SKM-1 (cell line): Measurements from ENCODE around the gene ADRA1B.

Experiments
- DNase-seq: peaks from one replicate; lab custom pipeline; 2025; ENCODE audit not compliant: unreplicated experiment; lab: John Stamatoyannopoulos, UW

Gene ADRA1B

GRCh38 chr5:159901308-159901707 lies 15.0 kb upstream of the ADRA1B start:
- no peak for DNase-seq

DNA sequence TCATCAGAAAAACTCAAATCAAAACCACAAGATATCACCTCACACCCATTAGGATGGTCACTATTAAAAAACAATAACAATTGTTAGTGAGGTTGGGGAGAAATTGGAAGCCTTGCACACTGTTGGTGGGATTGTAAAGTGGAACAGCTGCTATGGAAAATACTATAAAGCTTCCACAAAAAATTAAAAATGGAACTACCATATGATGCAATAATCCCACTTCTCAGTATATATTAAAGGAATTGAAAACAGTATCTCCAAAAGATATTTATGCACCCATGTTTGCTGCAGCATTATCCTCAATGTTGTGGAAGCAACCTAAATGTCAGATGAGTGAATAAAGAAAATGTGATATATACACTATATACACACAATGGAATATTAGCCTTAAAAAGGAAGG lies 14.5 kb upstream of the ADRA1B start:
- no peak for DNase-seq

DNA sequence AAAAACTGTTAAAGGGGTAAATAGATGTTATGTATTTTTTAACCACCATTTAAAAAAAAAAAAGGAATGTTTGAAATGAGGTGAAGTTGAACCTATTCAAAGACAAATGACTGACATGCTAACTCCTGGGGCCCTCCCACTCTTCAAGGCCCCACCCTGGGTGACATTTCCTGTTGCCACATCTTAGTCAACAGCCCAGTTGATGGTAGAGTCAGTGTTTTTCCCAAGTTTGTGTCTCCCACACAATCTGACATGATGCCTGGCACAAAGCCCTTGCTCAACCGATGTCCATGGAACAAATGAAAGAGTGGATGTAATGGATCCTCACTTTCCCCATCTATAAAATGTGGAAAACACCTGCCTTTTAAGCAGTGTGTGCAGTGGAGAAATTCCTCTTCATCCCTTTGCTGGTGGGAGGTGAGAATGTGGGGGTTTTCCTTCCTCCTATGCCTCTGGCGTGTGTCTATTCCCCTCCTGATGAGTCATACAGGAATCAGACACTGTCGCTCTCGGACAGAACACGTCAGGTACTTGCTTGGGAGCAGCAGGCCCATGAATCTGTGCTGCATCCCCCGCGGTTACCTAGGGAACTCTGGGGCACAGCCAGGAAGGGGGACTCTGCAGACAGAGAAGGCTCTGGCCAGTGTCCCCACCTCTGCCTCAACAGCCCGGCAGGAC lies 13.7 kb upstream of the ADRA1B start:
- no peak for DNase-seq

DNA sequence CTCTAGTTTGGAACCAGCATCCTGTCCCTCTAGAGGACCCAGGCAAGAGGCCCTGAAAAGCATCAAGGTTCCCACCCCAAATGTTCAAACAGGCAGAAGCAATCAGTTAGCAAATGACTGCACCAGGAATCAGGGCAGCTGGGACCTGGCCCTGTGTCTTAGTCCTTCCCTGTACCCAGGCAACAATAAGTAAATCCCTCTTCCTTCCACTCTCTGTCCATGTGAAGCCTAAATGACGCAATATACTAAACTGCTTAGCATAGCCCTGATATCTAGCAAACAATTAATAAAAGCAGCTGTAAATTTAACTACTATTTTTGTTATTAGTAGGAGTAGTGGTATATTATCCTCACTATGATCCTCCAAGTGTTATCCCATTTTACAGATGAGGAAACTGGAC lies 13.2 kb upstream of the ADRA1B start:
- no peak for DNase-seq

DNA sequence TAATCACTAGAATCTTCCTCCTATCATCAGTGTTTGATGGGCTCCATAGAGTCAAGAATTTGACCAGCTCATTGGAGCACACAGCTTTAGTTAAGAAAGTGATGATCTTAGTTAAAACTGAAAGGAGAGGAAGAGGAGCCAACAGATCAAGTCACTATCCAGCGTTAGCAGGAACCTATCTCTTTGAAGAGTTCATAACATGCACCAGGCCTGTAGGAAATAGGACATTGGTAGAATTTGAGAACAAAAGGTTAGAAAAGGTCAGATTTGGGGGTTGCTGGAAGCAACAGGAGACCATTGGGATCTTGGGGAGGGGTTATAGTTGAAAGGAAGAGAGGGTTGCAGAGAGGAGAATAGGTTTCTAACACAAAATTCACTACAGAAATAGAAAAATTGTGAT lies 11.4 kb upstream of the ADRA1B start:
- no peak for DNase-seq

DNA sequence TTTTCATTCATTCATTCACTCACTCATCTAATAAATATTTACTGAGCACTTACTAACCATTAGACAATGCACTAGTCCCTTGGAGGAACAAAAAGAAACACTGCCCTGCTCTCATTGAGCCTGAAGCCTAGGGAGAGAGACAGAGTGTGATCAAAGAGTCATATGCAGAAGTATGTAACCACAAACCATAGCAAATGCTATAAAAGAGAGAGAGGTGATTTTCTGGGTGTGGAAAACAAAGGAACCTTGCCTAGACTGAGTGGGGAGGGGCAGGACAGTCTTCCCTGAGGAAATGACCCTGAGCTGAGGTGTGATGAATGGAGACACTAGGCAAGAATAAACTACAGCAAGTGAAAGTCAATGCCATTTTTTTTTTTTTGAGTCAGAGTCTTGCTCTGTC lies 10.8 kb upstream of the ADRA1B start:
- no peak for DNase-seq

DNA sequence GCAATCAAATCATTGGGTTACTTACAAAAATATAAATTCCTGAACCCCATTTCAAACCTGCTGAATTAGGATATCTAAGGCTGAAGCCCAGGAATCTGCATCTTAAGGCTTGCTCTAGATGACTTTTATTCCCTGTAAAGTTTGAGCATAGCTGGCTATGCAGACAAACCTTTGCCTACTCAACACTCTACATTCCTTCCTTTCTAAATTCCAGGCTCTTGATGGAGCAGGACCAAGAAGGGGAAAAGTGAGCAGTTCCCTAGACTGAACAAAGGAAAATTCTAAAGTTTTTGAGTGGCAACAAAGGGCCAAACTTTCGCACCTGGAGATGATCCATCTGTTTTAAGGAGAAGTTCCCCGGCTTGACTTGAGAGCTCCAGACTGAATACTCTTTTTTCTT lies 9.8 kb upstream of the ADRA1B start:
- no peak for DNase-seq

DNA sequence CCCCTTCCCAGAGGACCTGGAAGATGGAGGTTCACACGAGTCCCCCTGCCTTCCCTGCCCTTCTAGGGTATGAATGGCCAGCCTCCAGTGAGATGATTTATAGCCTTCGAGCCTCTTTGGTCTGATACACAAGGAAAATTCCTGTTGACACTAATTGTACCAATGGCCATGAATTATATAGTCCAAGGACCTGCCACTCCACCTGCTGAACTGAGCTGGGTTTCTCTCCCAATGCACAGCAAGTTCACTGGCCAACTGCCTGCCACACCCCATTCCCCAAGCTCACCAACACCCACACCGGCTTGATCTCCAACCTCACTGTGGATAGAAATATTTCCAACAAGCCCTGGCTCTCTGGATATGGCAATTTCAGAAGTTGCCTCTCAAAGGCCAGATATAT lies 9.3 kb upstream of the ADRA1B start:
- no peak for DNase-seq

DNA sequence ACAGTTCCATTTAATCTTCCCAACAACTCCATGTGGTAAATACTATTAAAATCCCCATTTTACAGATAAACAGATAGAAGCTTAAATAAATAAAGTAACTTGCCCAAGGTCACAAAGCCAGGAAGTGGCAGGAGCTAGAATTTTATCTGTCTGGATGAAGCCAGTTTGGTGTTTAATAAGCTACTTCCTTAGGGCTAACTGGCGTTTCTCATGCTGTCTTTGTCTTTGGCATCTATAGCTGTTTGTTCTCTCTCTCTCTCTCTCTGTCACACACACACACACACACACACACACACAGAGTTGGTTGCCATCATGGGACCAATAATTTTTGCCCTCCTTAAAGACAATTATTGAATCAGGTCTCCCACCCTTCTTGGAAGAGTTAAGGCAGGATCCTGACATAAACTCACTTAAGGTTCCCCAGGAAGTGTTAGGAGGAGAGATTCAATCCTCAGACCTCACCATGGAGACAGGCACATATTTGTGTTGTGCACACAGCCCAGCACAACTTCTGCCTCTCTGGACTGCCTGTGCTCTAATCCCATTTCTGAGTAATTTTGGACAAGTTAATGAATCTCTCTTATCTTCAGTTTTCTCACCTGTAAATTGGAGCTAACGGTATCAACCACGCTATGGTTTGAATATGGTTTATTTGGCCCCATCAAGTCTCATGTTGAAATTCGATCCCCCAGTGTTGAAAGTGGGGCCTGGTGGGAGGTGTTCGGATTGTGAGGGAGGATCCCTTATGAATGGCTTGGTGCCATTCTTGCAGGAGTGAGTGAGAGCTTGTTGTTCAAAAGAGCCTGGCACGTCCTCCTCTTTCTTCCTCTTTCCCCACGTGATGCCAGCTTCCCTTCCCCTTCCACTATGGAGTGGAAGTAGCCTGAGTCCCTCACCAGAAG lies 8.3 kb upstream of the ADRA1B start:
- DNase-seq, result no peak

DNA sequence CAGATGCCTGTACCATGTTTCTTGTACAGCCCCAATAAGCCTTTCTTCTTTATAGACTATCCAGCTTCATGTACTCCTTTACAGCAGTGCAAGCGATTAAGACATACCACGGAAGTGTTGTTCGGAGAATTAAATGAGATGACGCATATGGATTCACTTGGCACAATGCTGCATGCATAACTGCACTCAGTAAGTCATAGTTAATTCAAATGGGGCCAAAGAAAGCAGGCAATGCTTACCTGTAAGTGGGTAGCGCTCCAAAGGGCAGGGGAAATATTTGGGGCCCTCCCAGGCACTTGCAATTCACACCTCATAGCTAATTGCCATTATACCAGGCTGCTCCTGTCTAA lies 7.7 kb upstream of the ADRA1B start:
- DNase-seq, result no peak

DNA sequence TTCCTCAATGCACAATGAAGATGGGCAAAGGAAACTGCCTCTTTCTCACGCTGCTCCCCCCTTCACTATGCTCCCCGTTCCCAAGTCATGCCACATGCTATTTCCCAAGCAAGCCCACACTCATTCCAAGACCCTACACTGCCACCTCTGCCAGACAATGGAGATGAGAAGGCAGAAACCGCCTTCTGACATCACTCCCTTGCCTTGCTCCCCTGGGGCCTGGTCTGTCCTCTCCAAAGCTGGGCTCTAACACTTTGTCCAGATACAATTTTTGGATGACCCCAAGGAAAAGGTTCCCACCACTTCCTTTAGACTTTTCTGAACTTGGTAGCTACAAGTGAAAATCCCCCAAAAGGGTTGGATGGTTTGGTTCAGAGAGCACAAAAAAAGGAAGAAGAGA lies 7.2 kb upstream of the ADRA1B start:
- no peak for DNase-seq

GRCh38 chr5:159910207-159910842 lies 6.0 kb upstream of the ADRA1B start:
- no peak for DNase-seq

- DNase-seq, result no peak
Observed at GRCh38 chr5:159910843-159911229, 5.4 kb upstream of the ADRA1B start.

- no peak for DNase-seq
Observed at GRCh38 chr5:159911349-159911748, 4.9 kb upstream of the ADRA1B start.

DNA sequence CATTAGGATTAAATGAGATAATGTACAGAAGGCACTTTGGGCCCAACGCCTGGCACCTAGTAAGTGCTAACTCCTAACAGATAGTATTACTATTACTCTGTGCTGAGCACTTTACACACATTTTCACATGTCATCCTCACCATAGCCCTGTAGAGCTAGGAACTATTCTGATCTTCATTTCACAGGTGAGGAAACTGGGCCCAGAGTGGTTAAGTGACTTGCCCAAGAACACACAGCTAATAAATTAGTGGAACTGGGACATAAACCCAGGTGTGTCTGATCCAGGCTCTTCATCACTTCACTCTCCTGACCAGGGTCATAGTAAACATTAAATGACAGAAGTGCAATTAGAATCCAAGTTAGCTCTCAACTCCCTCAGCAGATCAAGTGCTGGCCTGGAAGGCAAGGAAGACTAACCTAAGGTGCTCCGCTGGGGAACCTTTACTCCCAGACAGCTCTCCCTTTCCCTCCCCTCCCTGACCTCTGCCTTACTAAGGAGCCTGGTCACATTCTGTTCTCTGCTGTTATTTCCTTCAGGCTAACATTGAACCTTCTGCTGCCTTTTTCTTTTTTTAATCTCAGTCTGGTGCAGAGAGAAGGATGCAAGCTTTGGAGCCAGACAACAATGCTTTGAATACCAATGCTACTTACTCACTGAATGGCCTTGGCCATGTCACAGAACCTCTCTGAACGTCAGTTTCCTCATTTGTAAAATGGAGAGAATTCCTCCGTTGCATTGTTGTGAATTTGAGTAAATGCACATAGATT lies 4.1 kb upstream of the ADRA1B start:
- no peak for DNase-seq

DNA sequence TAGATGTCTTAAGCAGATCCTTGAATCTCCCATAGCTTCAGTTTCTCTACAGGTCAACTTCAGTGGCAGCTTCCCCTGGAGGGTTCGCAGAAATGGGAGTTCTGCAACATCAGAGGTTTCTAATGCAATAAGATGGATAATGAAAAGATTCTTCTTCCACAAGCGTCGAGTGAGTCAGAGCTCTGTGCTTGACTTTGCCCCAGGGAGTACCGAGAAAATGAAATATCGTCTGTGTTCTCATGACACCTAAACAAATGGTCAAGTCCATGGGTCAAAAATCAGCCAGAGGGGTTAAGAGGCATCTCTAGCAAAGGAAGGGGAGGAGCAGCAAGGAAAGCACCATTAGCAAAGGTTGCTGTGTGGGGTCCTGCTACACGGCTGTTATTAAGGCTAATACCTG lies 3.2 kb upstream of the ADRA1B start:
- DNase-seq, result no peak

GRCh38 chr5:159913501-159913900 lies 2.8 kb upstream of the ADRA1B start:
- no peak for DNase-seq

DNA sequence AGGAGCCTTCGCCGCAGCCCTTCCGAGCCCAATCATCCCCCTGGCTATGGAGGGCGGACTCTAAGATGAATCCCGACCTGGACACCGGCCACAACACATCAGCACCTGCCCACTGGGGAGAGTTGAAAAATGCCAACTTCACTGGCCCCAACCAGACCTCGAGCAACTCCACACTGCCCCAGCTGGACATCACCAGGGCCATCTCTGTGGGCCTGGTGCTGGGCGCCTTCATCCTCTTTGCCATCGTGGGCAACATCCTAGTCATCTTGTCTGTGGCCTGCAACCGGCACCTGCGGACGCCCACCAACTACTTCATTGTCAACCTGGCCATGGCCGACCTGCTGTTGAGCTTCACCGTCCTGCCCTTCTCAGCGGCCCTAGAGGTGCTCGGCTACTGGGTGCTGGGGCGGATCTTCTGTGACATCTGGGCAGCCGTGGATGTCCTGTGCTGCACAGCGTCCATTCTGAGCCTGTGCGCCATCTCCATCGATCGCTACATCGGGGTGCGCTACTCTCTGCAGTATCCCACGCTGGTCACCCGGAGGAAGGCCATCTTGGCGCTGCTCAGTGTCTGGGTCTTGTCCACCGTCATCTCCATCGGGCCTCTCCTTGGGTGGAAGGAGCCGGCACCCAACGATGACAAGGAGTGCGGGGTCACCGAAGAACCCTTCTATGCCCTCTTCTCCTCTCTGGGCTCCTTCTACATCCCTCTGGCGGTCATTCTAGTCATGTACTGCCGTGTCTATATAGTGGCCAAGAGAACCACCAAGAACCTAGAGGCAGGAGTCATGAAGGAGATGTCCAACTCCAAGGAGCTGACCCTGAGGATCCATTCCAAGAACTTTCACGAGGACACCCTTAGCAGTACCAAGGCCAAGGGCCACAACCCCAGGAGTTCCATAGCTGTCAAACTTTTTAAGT lies 819 bp downstream of the ADRA1B start:
- DNase-seq, result no peak

GRCh38 chr5:159917994-159918393 lies 1.7 kb downstream of the ADRA1B start:
- DNase-seq, result no peak

DNA sequence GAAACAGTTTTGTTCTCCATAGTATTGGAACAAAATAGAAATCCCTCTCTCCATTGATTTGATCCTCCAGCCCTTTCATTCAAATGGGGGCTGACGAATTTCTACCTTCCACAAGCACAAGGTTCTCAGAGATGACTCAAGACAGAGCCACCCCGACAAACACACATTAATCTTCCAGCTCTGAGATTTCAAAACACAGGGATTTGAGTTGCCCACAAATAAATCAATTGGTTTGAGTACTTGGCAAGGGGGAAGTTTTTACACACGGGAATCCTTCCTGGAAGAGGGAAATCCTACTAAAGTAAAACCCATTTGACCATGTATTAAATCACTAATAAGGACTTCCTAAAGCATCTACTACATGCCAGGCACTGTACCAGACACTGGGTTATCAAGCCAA lies 5.4 kb downstream of the ADRA1B start:
- DNase-seq, result no peak
